ENCODE measurements around the gene OCIAD2. TPM values are rescaled to one million over a fixed set of nuclear protein-coding genes. Genes with fewer than 3 reads are reported as not detected.

OCIAD2 gene
- polyA plus RNA-seq, 1 experiment: 34.2 TPM

DNA sequence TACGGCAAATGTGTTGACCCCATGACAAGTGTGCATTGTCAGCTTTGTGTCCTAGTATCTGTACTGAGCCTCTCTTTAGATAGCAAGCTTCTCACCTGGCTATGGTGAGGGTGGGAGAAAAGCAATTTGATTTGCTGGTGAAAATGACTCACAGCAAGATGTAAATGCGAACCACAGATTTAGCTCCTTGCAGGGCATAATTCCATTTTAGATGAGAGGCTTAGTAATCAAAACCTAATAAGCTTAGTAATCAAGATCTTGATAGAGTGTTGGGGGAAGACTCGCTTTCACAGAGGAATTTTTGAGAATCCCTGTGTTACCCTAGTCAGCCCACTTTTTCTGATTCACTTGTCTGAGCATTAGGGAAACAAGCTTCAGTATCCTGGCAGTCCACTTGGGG lies 7.7 kb upstream of the OCIAD2 start:
- Histone ChIP-seq H3K4me3 (ENCODE audit: low read depth, low read length) (no peak overlapping the region), H3K36me3 (ENCODE audit: control insufficient read depth, insufficient read depth, low read length) (no peaks in the 10 kb centered on the region), H3K27me3 (ENCODE audit: control insufficient read depth, insufficient read depth, low read length) (no peaks in the 10 kb centered on the region)
- CTCF ChIA-PET: interaction anchor here (0.7 kb wide), 1 partner anchor 82 kb away, joined by 3 read pairs; no protein-coding TSS in a partner anchor
- POLR2A ChIA-PET: no interaction called here
- TF ChIP-seq, protein P1, sequence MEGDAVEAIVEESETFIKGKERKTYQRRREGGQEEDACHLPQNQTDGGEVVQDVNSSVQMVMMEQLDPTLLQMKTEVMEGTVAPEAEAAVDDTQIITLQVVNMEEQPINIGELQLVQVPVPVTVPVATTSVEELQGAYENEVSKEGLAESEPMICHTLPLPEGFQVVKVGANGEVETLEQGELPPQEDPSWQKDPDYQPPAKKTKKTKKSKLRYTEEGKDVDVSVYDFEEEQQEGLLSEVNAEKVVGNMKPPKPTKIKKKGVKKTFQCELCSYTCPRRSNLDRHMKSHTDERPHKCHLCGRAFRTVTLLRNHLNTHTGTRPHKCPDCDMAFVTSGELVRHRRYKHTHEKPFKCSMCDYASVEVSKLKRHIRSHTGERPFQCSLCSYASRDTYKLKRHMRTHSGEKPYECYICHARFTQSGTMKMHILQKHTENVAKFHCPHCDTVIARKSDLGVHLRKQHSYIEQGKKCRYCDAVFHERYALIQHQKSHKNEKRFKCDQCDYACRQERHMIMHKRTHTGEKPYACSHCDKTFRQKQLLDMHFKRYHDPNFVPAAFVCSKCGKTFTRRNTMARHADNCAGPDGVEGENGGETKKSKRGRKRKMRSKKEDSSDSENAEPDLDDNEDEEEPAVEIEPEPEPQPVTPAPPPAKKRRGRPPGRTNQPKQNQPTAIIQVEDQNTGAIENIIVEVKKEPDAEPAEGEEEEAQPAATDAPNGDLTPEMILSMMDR (IDR thresholded peaks at IDR 0.05; ENCODE audit: insufficient read depth, low read depth, low read length): no peak
- no peak for DNase-seq (ENCODE audit: low read depth)

DNA sequence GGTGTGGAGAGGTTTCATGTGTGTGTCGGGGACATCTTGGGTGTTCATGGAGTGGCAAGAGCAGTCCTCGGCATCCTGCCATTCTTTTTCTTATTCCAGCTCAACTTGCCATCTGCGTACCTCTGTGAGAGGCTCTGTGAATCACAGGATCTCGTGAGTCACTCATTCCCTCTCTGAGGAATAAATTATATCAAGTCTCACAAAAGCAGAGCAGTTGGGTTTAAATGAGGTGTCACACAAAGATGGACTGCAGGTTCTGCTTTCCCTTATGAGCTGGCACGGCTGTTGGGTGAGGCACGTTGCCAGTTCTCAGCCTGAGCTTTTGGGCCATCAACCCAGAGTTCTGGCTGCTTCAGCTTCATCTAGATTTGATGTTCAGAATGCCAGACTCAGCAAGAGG lies 6.8 kb upstream of the OCIAD2 start:
- Histone ChIP-seq H3K4me3 (ENCODE audit: low read depth, low read length) (no peak overlapping the region), H3K36me3 (ENCODE audit: control insufficient read depth, insufficient read depth, low read length) (no peaks in the 10 kb centered on the region), H3K27me3 (ENCODE audit: control insufficient read depth, insufficient read depth, low read length) (no peaks in the 10 kb centered on the region)
- TF ChIP-seq, protein P1 (IDR thresholded peaks at IDR 0.05; ENCODE audit: insufficient read depth, low read depth, low read length): no peak
- DNase-seq (ENCODE audit: low read depth): peak; percentile 19
- CTCF ChIA-PET: no interaction called here
- POLR2A ChIA-PET: interaction anchor here (0.6 kb wide), 1 partner anchor 17 kb away, joined by 18 read pairs; no protein-coding TSS in a partner anchor

DNA sequence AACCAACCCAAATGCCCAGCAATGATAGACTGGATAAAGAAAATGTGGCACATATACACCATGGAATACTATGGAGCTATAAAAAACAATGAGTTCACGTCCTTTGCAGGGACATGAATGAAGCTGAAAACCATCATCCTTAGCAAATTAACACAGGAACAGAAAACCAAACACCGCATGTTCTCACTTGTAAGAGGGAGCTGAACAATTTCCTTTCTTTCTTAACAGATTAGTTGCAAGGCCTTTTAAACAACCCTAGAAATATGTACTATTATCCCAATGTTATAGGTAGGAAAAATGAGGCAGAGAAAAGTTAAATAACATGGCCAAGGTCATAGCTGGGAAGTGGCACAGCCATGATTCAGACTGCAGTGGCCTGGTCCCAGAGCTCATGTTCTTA lies 5.8 kb upstream of the OCIAD2 start:
- ChIA-PET POLR2A (no interaction called here), CTCF (interaction anchor here (2.5 kb wide), 1 partner anchor 13 kb away, joined by 6 read pairs; no protein-coding TSS in a partner anchor)
- Histone ChIP-seq H3K36me3 (ENCODE audit: control insufficient read depth, insufficient read depth, low read length) (no peaks in the 10 kb centered on the region), H3K4me3 (ENCODE audit: low read depth, low read length) (no peak overlapping the region), H3K27me3 (ENCODE audit: control insufficient read depth, insufficient read depth, low read length) (no peaks in the 10 kb centered on the region)
- TF ChIP-seq, protein P1 (IDR thresholded peaks at IDR 0.05; ENCODE audit: insufficient read depth, low read depth, low read length): no peak
- no peak for DNase-seq (ENCODE audit: low read depth)

DNA sequence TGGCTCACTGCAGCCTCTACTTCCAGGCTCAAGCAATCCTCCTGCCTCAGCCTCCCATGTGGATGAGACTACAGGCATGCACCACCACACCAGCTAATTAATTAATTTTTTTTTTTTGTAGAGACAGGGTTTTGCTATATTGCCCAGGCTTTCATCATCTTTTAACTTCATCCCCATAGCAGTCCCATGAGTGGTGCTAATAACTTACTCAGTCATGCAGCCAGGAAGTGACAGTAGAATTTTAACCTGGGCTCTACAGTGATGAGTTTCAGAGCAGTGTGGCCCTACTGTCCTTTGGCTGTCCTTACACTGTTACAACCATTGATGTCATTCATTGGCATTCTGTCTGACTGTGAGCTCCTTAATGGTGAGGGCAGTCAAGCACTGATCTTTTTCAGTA lies 3.9 kb upstream of the OCIAD2 start:
- TF ChIP-seq, protein P1 (IDR thresholded peaks at IDR 0.05; ENCODE audit: insufficient read depth, low read depth, low read length): no peak
- POLR2A ChIA-PET: no interaction called here
- H3K4me3 ChIP-seq (ENCODE audit: low read depth, low read length): no peak overlapping the region
- no peaks in the 10 kb centered on the region for H3K27me3 ChIP-seq (ENCODE audit: control insufficient read depth, insufficient read depth, low read length)
- CTCF ChIA-PET: interaction anchor here (2.5 kb wide), 1 partner anchor 15 kb away, joined by 6 read pairs; no protein-coding TSS in a partner anchor
- H3K36me3 ChIP-seq (ENCODE audit: control insufficient read depth, insufficient read depth, low read length): no peaks in the 10 kb centered on the region
- no peak for DNase-seq (ENCODE audit: low read depth)

DNA sequence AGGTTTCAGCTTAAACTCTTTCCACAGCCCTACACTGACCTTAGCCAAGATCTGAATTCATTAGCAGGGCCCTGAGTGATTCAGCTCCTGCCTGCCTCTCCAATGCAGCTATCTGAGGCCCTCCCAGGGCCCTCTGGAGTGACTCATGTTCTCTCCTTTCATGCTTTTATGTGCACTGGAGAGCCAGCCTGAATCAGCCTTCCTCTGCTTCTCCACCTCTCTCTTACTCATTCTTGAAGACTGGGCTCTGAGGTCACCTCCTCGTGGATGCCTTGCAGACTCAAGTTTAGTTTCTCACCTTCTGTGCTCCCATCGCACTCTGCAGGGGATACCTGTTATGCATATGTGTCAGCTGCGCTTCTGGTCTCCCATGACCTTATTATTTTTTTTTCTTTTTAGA lies 3.1 kb upstream of the OCIAD2 start:
- H3K36me3 ChIP-seq (ENCODE audit: control insufficient read depth, insufficient read depth, low read length): no peaks in the 10 kb centered on the region
- TF ChIP-seq, protein P1 (IDR thresholded peaks at IDR 0.05; ENCODE audit: insufficient read depth, low read depth, low read length): no peak
- DNase-seq (ENCODE audit: low read depth): peak; percentile 82
- ChIA-PET POLR2A (no interaction called here), CTCF (no interaction called here)
- no peak overlapping the region for H3K4me3 ChIP-seq (ENCODE audit: low read depth, low read length)
- H3K27me3 ChIP-seq (ENCODE audit: control insufficient read depth, insufficient read depth, low read length): no peaks in the 10 kb centered on the region
